HG02798 (cell line): ENCODE data around the gene NT5C.
"Not testable (repeated sequence)": the region's sequence is repeated elsewhere in the genome, so short reads cannot be mapped to it uniquely, and the experiment has no call there.

ENCODE experiments used
- ATAC-seq: cut with Tn5 transposase; IDR thresholded peaks from one replicate; pipeline ENCODE4 v1.9.1; 2021; ENCODE audit warnings: mild to moderate bottlenecking; ENCODE audit not compliant: unreplicated experiment, poor library complexity

The NT5C gene

GRCh38 chr17:75131278-75132017 is at the start of gene NT5C:
TSS of gene NT5C (minus strand) at chr17:75131742. CDS start at chr17:75131707, 35 bp downstream.
- ATAC-seq: peak; percentile 86

- ATAC-seq: no peak
Observed at GRCh38 chr17:75181110-75181509, 49.6 kb upstream of the NT5C start.

GRCh38 chr17:75178453-75178852 is 46.9 kb upstream of the NT5C start:
- ATAC-seq: no peak

GRCh38 chr17:75176625-75177024 is 45.1 kb upstream of the NT5C start:
- no peak for ATAC-seq

- no peak for ATAC-seq
Observed at GRCh38 chr17:75174996-75175395, 43.5 kb upstream of the NT5C start.

- no peak for ATAC-seq
Observed at GRCh38 chr17:75173526-75173925, 42.0 kb upstream of the NT5C start.

GRCh38 chr17:75168998-75169397 is 37.5 kb upstream of the NT5C start:
- ATAC-seq: no peak

GRCh38 chr17:75164606-75165005 is 33.1 kb upstream of the NT5C start:
- ATAC-seq: not testable (repeated sequence)

GRCh38 chr17:75163074-75163473 is 31.5 kb upstream of the NT5C start:
- ATAC-seq: no peak

GRCh38 chr17:75160211-75160610 is 28.7 kb upstream of the NT5C start:
- no peak for ATAC-seq

GRCh38 chr17:75159196-75160031 is 27.9 kb upstream of the NT5C start:
- ATAC-seq: no peak

GRCh38 chr17:75158480-75158879 is 26.9 kb upstream of the NT5C start:
- ATAC-seq: not testable (repeated sequence)

GRCh38 chr17:75155191-75155601 is 23.7 kb upstream of the NT5C start:
- ATAC-seq: no peak

GRCh38 chr17:75154195-75155106 is 22.9 kb upstream of the NT5C start, which contains the start of gene JPT1:
TSS of gene JPT1 (minus strand) at chr17:75154512. CDS start at chr17:75154397, 115 bp downstream.
- peak; percentile 94 for ATAC-seq

GRCh38 chr17:75153780-75154194 is 22.2 kb upstream of the NT5C start:
- peak; percentile 10 for ATAC-seq

GRCh38 chr17:75152922-75153779 is 21.6 kb upstream of the NT5C start:
- ATAC-seq: no peak

GRCh38 chr17:75152523-75152921 is 21.0 kb upstream of the NT5C start:
- no peak for ATAC-seq

- ATAC-seq: no peak
Observed at GRCh38 chr17:75151930-75152329, 20.4 kb upstream of the NT5C start.

GRCh38 chr17:75147878-75148546 is 16.5 kb upstream of the NT5C start:
- ATAC-seq: no peak
